Stimulated activated CD4-positive, alpha-beta T cell treated with anti-CD3 and anti-CD28 coated beads, TNF-alpha, amount 100 ng/mL, for 1 hour (primary cell): Measurements from ENCODE around the gene ZNF385B.

Experiments
- DNase-seq, 3 donors: peaks; one replicate each; pipeline ENCODE4 v3.0.0-alpha.2; 2020; ENCODE audit warnings: low read depth in 3 of 3, low spot score in 1 of 3

Gene ZNF385B

GRCh38 chr2:179556425-179556824 is 305.0 kb downstream of the ZNF385B start:
- no peak for DNase-seq

GRCh38 chr2:179555691-179556283 is 305.6 kb downstream of the ZNF385B start:
- DNase-seq: no peak

DNA sequence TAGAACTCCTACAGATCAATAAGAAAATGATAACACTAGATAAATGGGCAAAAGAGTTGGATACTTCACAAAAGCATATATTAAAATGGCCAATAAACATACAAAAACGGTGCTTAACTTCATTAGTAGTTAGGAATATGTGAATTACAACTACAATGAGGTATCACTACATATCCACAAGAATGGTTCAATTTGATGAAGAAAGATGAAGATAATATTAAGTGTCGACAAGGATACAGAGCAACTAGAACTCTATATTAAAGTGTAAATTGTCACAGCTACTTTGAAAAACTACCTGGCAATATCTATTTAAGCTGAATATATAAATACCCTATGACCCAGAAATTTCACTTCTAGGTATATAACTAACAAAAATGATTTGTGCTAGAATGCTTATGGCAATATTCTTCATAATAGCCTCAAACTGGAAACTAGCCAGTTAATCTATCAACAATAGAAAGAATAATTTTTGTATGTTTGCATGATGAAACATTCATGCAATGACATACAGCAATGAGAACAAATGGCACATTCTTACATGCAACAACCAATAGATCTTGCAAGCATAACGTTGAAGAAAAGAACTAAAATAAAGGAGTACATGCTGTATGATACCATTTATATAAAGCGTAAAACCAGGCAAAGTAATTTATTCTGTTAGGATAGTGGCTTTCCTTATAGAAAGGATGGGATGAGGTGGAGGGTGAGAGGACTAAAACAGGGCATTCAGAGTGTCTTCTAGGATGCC is 306.6 kb downstream of the ZNF385B start:
- DNase-seq: no peak

DNA sequence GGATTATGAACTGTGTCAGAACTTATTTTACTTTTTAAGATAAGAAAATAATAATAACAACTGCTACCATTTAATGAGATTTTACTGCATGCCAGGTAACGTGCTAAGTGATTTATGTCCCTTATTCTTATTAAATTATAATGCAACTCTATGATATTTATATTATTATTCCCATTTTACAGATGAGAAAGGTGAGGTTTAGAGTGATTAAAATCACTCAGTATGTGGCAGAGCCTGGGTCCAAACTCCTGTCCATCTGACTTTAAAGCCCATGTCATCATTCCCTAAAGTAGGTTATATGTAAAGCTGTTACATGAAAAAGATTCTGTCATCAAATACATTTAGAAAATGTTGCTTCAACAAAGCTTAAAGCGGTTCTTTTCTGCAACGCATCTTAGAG is 308.0 kb downstream of the ZNF385B start:
- no peak for DNase-seq

- DNase-seq: no peak
Observed at GRCh38 chr2:179551539-179552045, 309.8 kb downstream of the ZNF385B start.

GRCh38 chr2:179550849-179551248 is 310.6 kb downstream of the ZNF385B start:
- no peak for DNase-seq

- no peak for DNase-seq
Observed at GRCh38 chr2:179550214-179550613, 311.2 kb downstream of the ZNF385B start.

DNA sequence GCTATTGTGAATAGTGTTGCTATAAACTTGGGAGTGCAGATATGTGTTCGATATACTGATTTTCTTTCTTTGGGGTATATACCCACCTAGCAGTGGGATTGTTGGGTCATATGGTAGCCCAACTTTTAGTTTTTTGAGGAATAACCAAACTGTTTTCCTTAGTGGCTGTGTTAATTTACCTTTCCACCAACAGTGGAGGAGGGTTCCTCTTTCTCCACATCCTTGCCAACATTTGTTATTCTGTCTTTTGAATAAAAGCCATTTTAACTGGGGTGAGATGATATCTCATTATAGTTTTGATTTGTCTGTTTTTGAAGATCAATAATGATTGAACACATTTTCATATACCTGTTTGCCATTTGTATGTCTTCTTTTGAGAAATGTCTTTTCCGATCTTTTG is 314.8 kb downstream of the ZNF385B start:
- no peak for DNase-seq

GRCh38 chr2:179545024-179545423 is 316.4 kb downstream of the ZNF385B start:
- DNase-seq: no peak

DNA sequence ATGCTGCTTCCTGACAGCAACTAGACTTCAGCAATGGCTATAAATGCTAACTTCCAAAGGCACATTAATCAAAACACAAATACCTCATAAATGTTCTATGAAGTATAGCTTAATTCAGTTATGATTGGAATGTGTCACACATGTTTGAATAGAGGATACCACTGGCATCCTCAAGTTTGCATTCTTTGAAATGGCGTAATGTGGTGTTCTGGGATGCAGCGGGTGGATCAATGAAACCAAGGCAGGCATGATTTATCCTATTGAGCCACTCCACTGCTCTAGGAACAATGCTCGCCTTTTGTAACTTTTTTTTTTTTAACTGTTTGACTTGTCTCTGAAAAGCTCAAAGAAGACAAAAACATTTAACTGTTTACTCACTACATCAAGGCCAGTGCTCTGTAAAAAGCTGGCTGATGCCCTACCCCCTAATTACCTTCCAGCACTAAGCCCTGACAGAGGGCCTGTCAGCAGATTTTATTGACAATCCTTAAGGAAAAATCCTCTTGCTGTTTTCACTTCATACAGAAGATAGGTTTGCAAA is 318.0 kb downstream of the ZNF385B start:
- DNase-seq: no peak

- no peak for DNase-seq
Observed at GRCh38 chr2:179541586-179541985, 319.8 kb downstream of the ZNF385B start.

DNA sequence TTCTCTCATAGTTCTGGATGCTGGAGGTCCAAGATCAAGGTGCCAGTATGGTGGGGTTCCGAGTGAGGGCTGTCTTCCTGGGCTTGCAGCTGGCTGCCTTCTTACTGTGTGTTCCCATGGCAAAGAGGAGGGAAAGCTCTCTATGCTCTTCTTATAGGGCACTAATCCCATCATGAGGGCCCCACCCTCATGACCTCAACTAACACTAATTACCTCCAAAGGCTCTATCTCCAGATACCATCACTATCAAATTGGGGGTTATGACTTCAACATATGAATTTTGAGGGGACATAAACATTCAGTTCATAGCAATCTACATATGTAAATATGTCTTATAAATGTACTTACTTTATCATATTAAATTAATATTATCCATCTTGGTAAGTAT is 322.3 kb downstream of the ZNF385B start:
- no peak for DNase-seq

GRCh38 chr2:179538406-179539123 is 322.8 kb downstream of the ZNF385B start:
- DNase-seq: no peak

DNA sequence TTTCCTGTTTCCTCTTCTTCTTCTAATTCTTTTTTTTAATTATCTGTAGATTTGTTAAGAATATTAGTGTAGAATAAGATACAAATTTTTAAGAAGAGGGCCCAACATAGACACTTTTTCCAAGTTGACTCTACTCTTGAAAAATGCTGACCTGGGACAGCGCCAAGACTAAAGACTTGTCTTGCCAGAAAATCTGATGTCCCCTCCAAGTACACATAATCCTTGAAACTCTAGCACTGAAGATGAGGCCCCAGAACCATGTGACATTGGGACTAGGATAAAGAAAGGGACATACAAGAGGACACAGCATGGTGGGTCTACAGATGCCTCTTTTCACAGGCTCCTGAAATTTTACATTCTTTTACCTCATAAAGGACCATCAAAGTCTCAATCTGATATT is 325.2 kb downstream of the ZNF385B start:
- DNase-seq: no peak

DNA sequence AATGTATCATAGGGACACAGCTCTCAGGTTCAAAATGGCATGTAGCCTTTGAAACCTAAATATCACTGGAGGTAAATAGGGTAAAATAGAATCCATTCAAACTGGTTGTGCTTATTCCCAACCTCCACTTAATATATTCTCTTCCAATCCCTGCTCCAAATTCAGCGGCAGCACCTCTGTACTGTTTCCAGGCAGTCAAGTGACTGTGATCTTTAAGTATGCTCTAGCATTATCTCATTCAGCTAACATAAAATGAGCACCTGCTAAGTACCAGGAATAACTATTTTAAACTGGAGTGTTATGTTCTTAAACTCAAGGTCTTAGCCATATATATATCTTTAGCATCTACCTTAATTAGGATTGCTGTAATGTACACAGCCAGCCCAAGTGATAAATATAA is 327.5 kb downstream of the ZNF385B start:
- no peak for DNase-seq

- DNase-seq: no peak
Observed at GRCh38 chr2:179532863-179533278, 328.5 kb downstream of the ZNF385B start.

GRCh38 chr2:179528576-179529069 is 332.8 kb downstream of the ZNF385B start:
- DNase-seq: no peak

- DNase-seq: no peak
Observed at GRCh38 chr2:179525340-179525739, 336.1 kb downstream of the ZNF385B start.

GRCh38 chr2:179524809-179525339 is 336.5 kb downstream of the ZNF385B start:
- DNase-seq: no peak

DNA sequence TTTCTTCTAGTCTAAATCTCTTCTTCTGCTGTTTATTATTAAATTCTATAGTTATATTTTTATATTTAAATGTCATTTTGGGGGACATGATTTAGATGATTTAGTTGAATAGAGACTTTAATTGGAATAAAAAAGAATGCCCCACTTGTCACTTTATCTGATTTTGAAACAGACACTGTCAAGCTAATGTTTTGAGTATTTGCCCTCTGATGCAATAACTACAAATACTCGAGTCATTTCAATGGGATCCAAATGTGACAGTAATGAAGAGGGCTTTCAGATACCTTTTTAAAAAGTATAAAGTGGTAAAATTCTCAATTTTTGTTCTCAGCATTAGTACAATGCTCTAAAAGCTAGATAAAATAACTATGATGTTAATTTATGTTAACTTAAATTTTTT is 339.5 kb downstream of the ZNF385B start:
- DNase-seq: no peak

- DNase-seq: no peak
Observed at GRCh38 chr2:179518830-179519229, 342.6 kb downstream of the ZNF385B start.
